Measurements from ENCODE around the gene TAF3.

- TF ChIP-seq POLR2A (IDR thresholded peaks at IDR 0.05) (no peak), CTCF (IDR thresholded peaks at IDR 0.05) (no peak)
Measured at GRCh38 chr10:8032558-8032957, 214.3 kb downstream of the TAF3 start.

Data from uterus (tissue), 2 donors.